Measurements from ENCODE around the gene MTARC1.

- TF ChIP-seq CTCF (IDR thresholded peaks at IDR 0.05) (no peak), EZH2 (IDR thresholded peaks at IDR 0.05; ENCODE audit: borderline replicate concordance, insufficient read depth, low read depth, low read length, poor library complexity, severe bottlenecking) (no peak)
Observed at GRCh38 chr1:220751111-220751510, 35.6 kb upstream of the MTARC1 start.

Data from B cell (primary cell).